GM12801 (cell line): Measurements from ENCODE around the gene CDS2.

Experiments used
- TF ChIP-seq, protein P1 (sequence below): IDR thresholded peaks from one replicate; pipeline ENCODE4 v1.5.1; 2011; ENCODE audit warnings: control low read depth; ENCODE audit not compliant: insufficient read length; ENCODE audit errors: extremely low read depth

Gene CDS2

DNA sequence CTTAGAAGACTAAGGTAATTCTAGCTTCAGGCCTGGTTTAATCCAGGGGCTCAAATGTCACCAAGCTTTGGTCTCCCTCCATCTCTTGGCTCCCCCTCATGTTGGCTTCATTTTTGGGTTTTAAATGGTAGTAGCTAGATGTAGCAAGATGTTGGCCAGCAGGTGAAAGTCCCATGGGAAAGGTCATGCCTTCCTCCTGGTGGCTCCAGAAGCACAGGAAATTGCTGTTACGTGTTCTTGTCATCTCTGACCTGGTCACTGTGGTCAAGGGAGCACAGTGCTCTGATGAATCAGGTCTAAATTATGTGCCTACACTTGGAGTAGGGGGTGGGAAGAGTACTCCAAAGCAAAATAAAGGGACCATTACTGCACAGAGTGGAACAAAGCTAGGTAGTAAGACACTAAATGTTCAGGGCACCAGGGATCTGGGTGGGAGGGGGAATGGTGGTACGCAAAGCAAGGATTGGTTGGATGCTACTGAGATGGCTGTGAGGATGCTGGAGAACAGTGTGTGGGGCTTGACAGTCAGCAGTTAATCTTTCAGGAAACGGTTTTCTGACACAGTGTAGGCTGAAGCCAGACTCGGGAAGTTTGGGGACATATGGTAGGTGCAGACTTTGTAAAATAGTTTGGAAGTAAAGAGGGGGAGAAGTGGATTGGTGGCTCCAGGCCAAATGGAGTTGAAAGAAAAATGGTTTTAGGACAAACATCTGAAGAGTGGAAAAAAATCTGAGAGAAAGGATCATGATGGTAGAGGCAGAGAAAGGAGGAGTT is 30.1 kb downstream of the CDS2 start:
- TF ChIP-seq, protein P1, sequence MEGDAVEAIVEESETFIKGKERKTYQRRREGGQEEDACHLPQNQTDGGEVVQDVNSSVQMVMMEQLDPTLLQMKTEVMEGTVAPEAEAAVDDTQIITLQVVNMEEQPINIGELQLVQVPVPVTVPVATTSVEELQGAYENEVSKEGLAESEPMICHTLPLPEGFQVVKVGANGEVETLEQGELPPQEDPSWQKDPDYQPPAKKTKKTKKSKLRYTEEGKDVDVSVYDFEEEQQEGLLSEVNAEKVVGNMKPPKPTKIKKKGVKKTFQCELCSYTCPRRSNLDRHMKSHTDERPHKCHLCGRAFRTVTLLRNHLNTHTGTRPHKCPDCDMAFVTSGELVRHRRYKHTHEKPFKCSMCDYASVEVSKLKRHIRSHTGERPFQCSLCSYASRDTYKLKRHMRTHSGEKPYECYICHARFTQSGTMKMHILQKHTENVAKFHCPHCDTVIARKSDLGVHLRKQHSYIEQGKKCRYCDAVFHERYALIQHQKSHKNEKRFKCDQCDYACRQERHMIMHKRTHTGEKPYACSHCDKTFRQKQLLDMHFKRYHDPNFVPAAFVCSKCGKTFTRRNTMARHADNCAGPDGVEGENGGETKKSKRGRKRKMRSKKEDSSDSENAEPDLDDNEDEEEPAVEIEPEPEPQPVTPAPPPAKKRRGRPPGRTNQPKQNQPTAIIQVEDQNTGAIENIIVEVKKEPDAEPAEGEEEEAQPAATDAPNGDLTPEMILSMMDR: no peak

DNA sequence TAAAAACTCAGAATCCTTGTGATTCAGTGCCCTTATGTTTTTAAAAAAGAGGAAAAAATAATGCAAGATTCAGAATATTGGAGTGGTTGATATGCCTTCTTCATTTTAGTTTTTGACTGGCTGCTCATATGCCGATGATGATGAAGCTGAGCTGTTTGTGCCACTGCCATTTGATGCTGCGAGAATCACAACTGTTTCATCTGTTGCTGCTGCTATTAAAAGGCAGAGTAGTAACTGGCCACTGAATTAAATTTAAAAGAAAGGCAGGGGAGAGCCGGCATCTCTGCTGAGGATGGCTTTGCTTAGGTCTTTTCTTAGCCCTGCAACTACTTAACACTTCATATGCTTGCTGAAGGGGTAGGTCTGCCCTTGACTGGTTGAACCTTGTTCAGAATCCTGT is 33.1 kb downstream of the CDS2 start:
- TF ChIP-seq, protein P1: no peak

DNA sequence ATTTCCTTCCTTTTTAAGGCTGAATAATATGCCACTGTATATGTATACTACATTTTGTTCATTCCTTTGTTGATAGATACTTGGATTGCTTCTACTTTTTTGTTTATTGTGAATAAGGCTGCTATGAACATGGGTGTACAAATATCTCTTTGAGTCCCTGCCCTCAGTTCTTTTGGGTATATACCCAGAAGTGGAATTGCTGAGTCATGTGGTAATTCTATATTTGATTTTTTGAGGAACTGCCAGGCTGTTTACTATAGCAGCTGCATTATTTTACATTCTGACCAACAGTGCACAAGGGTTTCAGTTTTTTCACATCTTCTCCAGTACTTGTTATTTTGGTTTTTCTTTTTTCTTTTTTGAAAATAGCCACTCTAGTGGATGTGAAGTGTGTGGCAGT is 34.1 kb downstream of the CDS2 start:
- TF ChIP-seq, protein P1: no peak

DNA sequence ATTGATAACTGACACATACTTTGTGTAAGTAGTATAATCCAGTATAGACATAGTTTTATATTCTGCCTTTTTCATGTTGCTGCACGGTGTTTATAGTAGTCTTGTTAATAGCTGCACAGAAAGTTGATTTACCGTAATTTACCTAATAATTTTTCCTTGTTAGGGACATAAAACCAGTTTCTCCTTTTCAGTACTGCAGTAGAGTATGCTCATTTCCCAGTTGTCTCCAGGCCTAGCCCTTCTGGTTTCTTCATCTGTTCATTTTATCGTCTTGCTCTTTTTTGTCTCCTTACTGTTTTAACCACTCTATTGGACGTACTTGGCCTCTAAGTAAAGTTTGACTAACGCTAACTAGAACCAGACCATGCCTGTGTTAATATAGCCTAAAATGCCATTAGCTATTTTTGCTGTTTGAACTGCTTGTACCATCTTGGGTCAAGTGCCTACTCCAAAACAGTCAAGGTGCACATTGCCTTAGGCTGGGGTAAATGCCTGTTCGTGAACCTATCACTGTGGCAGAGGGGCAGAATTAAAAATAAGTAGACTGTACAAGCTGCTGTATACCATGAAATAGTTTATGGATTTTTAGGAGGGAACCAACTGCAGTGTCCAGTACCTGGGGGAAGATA is 34.8 kb downstream of the CDS2 start:
- TF ChIP-seq, protein P1: no peak

DNA sequence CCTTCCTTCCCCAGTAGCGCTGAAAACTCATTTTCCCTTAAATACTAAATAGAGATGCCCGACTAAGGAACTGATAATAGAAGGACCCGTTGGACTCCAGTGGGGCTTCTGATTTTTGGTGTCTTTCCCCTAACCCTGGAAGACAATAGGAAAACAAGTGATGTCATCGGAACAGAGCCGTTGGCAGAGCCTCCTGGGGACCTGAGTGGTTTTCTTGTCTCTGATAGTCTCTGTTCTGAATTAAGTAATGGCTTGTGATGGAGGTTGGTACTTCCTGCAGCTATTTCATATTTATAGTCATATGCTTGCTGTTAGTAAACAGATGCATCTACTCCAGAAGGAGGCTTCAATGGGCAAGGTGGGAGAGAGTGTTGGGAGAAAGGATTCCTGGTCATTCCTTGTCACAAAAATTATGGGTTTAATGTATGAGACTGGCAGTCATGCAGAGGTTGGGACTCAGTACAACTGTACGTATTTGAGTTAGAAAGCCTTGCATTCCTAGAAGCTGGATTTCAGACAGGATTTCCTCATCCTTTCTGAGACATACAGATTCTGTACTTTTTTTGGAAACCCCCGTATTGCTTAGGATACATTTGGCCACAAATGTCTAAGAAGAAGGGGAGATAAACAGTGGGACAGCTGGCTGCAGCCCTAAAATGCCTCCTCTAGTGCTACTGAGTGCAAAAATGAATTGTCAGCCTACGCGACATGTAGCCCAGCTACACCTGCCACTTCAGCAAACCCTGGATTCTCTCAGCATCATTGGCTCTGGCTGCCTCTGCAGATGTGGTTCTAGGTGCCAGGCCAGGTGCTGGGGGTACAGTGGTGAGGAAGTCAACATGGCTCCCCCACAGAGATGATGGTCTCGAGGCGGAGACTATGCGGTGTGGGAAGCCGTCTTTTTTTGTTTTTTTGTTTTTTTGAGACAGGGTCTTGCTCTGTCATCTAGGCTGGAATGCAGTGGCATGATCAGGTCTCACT is 38.1 kb downstream of the CDS2 start:
- TF ChIP-seq, protein P1: no peak

DNA sequence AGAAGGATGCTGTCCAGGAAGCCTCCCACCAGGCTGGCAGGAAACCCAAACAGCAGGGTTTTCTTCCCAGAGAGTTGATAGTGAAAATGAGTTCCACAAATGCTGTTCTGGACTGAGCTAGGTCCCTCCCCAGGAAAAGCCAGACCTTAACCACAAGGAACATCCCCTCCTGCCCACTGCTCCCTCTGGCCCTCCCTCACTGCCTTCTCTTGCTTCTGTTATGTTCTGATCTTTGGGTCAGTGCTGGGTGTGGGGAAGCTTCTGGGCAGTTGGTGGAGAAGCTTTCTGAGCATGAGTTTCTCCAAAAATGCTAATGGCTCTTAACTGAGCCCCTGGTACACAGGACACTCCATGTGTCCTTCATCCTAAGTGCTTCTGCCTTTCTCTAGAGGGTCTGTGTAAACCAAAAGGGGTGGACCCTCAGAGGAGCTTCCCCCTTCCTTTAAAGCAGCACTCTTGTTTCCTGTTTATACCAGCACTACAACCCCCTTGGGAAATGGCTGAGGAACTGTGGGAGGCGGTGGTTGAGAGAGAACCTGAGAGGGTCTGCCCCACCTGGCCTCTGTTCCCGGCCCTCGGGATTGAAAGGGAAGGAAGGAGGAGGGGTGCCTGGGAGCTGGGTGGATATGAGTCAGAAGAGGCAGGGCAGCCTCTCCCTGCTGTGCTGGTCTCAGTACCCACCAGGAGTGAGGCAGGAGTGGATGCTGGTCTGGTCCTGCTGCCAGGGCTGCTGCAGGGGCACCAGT is 42.0 kb downstream of the CDS2 start:
- TF ChIP-seq, protein P1: no peak

DNA sequence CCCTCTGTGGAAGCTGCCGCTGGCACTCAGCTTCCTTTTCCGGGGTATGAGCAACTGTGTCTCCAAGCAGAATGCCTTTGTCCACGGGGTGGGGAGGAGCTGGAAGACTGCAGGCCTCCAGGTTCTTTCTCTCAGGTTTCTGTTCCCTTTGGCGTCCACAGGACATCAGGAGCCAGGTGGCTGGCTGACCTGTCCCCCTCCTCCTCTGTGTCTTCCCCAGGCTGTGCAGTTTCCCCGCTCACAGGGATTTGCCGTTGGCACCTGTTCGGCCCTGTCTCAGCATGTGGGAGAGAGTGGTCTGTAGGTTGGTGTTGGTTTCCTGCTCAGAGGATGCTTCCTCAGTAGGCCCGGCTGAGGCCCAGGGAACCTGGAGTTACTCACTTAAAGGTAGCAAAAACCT is 43.5 kb downstream of the CDS2 start:
- TF ChIP-seq, protein P1: no peak
